CD4-positive, alpha-beta T cell treated with Interleukin-17A for 1 hour (primary cell): Measurements from ENCODE around the gene SLC66A1.

ENCODE experiments used
- DNase-seq: peaks from one replicate; pipeline ENCODE4 v3.0.0-alpha.2; 2020

Gene SLC66A1

GRCh38 chr1:19325958-19326747, 14.0 kb downstream of the SLC66A1 start:
- DNase-seq, result no peak

DNA sequence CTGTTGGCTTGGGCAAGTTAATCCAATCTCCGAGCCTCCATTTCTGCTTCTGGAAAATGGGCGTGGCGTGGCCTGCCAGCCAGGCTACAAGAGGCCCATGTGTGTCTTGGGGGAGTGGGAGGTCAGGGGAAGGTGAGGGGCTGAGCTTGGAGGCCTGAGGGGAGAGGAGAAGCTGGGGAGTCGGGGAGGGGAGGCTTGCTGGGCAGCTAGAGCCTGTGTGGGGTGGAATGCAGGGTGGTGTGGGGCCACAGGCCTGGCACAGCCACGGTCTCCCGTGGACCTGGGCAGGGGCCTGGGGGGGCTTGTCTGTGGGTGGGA, 14.6 kb downstream of the SLC66A1 start:
- DNase-seq, result no peak

- DNase-seq, result no peak
Observed at GRCh38 chr1:19327301-19327700, 15.2 kb downstream of the SLC66A1 start.

DNA sequence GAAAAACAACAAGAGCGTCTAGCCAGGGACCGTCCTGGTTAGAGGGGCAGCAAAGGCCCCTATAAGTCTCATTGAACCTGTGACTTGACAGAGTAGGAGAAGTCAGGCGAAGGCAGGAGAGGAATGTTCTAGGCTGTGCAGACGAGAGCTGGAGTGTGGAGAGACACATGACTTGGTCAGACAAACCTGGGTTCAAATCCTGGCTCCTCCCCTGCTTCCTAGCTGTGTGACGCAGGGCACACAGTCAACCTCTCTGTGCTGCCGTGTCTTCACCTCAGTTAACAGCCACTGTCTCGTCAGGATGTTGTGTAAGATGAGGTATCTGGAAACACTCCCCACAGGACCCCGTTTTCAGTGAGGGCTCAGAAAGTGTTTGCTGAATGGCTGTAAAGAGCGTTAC, 15.6 kb downstream of the SLC66A1 start:
- no peak for DNase-seq

DNA sequence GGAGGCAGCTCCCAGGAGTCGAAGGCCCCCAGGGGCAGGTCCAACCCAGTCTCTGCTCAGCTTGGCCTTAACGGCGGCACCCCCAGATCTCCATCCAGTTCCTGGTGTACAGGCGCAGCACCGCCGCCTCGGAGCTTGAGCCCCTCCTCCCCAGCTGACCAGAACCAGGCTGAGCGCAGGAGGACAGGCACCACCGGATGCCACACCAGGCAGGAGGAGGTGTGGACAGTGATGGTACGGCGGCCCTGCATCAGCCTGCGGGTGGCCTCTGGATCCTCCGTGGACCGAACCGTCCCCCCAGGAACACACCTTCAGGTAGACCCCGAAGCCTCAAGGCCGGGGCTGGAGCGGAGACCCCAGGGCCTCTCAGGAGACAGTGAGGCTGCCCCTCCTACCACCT, 16.4 kb downstream of the SLC66A1 start:
- no peak for DNase-seq

DNA sequence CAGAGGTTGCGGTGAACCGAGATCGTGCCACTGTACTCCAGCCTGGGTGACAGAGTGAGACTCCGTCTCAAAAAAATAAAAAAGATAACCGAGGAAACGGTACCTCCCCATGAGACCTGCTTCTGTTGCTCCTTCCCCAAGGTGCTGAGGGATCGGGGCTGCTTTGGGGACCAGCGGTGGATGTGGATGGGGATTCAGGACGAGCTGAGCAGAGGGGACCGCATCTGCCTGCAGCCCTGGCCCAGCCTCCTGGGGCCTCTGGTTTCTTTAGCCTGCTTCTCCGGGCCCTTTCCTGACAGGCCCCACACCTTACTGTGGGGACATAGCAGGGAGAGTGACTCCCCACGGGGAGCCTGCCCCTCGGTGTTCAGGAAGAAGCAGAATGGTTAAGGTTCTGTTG, 17.1 kb downstream of the SLC66A1 start:
- no peak for DNase-seq

DNA sequence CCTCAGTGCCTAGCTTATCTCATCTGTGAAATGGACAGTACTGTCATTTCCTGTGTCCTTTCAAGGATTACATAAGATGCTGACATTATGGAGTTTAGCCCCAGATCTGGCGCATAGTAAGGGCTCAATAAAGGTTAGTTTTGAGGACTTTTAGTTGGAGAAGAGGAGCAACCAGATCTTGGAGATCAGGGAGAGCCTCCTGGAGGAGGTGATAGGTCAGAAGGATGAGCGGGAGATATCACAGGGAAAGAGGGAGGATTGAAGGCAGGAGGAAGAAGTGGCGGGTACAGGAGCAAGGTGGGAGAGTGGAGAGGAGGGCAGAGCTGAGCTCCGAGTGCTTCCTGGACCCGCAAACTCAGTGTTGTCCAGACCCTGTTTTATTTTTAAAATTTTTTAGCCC, 17.5 kb downstream of the SLC66A1 start:
- DNase-seq, result no peak

GRCh38 chr1:19330449-19331135, 18.5 kb downstream of the SLC66A1 start:
- no peak for DNase-seq

DNA sequence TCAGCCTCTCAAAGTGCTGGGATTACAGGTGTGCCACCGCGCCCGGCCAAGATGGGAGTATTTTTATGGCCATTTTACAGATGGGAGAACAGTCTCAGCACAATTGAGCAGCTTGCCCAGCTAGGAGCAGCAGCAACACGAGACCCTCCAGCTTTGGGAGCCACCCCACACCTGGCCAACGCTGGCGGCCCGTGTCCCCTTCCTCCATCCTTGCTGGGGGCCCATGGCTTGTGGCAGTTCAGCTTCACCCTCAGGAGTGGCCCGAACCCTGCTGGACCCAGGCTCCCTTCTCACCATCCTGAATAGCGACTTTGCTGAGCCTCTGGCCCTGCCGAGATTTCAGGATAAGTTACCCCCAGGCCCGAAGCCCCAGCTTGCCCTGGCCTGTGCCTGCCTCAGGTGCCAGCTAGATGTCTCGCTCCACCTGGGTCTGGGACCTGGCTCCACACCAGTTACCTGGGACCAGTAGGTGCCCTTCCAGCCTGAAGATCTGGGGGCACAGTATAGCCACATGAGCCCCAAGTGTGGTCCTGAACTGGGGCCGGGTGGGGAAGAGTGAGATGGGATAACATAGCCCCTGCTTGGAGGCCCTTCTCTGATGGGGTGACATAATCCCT, 19.2 kb downstream of the SLC66A1 start:
- DNase-seq, result no peak

DNA sequence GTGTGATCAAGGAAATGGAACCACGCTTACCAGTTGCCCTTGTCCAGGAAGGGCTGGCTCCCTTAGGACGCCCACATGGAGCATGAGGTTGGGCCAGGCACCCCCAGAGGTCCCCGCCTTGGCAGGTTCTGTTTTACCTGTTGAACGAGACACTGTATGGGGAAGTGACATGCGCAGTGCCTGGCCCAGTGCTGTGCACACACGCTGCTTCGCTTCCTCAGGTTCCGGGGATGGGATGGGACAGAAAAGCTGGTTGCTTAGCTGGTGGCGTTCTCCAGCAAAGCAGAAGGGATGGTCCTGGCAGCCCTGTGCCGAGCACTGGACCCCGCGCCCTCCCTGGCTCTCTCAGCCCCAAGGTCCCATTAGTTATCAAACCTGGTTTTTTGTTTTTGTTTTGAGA, 20.7 kb downstream of the SLC66A1 start:
- no peak for DNase-seq

DNA sequence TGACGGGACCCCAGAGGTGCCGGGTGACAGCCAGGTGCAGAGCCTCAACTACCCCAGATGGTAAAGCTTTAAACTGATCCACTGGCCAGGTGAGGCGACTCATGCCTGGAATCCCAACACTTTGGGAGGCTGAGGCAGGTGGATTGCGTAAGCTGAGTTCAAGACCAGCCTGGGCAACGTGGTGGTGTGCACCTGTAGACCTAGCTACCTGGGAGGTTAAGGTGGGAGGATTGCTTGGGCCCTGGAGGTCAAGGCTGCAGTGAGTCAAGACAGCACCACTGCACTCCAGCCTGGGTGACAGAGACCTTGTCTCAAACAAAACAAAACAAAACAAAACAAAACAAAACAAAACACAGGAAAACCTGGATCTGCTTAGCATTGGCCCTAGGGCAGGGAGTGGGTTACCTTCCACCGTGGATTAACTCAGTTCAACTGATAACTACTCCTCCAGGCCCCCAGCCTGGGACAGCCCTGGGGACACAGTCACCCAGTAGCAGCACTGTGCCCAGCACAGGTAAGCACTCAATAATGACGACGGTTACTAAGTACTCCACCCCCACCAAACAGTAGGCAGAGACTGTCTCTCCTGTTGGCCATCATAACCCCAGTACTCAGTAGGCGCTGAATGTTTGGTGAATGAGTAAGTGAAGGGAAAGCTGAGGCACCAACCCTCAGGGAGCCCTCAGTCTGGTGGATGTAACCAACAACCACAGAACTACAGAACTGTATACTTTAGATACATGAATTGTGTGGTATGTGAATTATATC, 21.6 kb downstream of the SLC66A1 start:
- DNase-seq, result no peak

DNA sequence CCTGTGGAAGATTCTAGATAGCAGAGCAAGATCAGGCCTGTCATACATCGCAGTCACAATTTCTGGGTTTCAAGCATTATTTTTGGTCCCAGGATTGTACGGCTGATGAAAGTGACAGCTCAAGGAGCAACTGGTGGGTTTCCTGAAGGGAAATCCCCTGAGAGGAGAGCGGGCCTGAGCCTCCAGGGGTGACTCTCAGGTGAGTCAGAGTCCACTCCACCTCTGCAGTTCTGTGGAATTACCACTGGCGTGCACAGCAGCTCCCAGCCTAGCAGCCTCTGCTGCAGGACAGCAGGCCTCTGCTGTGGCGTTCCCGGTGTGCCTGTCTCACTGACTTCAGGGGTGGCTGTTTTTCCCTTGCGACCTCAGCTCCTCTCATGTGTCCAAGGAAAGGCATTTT, 24.4 kb downstream of the SLC66A1 start:
- DNase-seq, result no peak

GRCh38 chr1:19337289-19337688, 25.2 kb downstream of the SLC66A1 start:
- DNase-seq, result no peak

DNA sequence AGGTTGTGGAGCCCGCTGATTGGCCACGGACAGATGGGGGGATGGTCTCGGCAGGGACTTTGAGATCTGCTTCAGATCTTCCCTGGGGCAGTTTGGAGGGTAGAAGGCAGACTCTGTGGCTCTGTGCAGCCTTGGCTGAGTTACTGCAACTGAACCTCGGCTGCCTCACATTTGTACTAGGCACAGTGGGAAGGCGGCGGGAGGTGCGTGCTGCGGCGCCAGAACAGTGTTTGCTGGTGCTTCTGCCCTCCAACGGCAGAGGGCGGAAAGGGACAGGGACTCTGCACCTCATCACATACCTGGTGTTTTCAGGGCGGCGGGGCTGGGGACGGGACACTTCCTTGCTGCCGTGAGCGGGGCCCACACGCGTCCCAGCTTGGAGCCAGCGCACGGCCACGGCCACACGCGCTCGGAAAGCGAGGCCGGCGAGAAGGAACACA, 26.2 kb downstream of the SLC66A1 start:
- no peak for DNase-seq

GRCh38 chr1:19339214-19339861, 27.2 kb downstream of the SLC66A1 start:
- DNase-seq, result no peak

- DNase-seq, result no peak
Observed at GRCh38 chr1:19340387-19340937, 28.3 kb downstream of the SLC66A1 start.

DNA sequence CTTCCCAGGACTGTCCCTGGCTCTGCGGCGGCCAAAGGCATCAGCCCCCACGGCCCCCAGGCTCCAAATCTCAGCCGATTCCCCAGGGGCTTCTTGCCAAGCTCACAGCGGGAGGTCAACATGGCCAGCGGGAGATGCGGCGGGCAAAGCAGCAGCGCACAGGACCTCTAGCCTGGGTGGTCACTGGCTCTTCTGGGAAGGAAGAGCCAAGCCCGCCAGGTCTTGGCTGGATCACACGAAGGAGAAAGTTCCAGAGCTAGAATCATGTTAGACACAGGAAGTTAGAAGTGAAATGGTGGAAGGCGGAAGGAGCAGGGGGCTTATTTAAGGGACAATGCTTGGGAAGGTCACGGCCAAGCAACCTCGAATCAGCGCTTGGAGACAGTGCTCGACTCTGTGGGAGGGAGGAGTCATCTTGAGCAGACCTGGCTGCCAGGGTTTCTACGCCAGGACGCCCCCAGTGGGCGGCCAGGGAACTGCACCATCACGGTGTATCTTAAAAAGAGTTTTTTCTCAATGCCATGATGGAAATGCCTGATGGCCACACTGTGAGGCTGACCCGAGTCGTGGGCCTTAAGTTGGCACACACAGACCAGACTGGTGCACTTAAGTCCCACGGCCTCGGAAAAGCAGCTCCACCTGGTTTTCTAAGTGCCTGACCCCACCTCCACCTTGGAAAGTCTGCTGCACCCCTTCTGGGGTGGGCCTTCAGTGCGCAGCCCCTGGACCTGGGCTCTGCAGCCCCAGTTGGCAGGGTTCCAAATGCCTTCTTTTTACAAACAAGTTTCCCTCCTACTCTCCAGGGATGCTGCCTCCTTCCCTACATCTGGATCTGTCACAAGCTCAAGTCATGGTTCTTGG, 29.3 kb downstream of the SLC66A1 start:
- peak; percentile 76 for DNase-seq

DNA sequence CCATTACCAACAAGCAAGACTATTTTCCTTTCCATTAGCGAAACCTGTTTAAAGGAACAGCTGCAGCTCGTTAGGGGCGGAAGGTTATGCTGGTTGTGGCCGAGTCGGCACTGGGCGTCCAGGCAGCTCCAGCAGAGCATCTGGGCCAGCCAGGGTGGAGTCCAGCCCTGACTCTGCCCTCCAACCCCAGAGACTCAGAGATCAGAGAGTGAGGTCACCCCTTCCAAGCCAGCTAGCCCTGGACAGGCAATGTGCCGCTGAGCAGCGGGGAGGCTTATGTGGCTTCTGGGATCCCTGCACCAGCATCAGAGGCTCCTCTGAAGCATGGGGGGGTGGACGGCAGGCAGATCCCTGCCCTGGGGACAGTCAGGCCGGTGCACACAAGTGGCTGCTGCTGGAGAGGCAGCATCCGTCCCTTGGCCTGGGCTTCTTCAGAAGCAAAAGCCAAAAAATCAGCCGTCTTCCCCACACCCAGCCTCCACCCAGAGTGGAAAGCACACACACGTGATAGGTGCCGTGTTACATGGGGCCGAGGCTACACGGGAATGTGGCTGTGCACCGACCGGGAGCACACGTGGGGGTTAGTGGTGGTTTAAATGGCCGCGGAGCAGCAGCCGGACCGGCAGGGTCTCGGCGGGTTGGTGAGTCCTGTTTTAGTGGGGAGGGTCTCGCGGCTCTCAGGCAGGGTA, 30.1 kb downstream of the SLC66A1 start:
- DNase-seq, result no peak

DNA sequence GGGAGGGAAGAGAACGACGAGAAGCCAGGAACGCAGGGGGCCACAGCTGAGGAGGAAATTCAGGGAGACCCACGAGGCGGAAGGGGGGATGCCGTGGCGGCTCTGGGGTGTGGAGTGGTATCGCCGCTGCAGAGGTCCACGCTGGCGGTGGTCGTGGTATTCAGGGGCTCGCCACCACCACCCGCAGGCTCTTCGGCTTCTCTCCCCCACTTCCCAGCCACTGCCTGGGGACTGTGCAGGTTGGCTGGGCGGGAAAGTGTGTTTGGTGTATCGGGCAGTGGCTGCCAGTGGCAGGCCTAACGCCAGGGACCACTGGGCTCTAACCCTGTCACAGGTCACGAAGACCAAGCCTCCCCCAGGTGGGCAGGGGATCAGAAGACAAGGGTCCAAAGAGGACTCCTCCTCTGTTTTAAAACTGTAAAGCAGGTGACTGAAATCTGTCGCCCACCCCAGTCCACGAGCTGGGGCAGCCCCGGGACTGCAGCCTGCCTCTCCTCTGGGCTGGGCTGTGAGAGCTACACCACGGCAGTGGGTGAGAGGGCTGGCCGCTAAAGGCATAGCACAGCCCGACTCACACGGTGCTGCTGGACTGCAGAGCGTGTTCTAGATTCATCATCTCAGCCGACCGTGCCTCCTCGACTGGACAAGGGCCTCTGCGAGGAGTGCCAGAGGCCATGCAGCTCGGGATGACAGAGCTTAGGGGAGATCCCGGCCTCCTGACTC, 30.9 kb downstream of the SLC66A1 start:
- DNase-seq, result no peak

- DNase-seq, result no peak
Observed at GRCh38 chr1:19343617-19344350, 31.7 kb downstream of the SLC66A1 start.
